Measurements from ENCODE around the gene TFF2. TPM values are rescaled to one million over a fixed set of nuclear protein-coding genes. Genes with fewer than 3 reads are reported as not detected.

The TFF2 gene
- total RNA-seq, 1 donor from 2014 or later = not detected

- no peak overlapping the region for H3K27ac ChIP-seq
- H3K4me3 ChIP-seq = no peak overlapping the region
- H3K4me1 ChIP-seq = no peaks in the 10 kb centered on the region
These were observed 25.7 kb upstream of the TFF2 start for GRCh38 chr21:42376338-42376982.

GRCh38 chr21:42375966-42376337 lies 25.2 kb upstream of the TFF2 start:
- intact Hi-C loops (cut with DNase I) = no loop called here
- TF ChIP-seq POLR2AphosphoS5 (IDR thresholded peaks at IDR 0.05; ENCODE audit: insufficient read depth in 1 of 2, low read depth in 1 of 2) (no peak), CTCF (IDR thresholded peaks at IDR 0.05) (no peak), POLR2A (IDR thresholded peaks at IDR 0.05) (no peak)
- Histone ChIP-seq H3K27ac (no peak overlapping the region), H3K4me3 (no peak overlapping the region), H3K27me3 (no peaks in the 10 kb centered on the region), H3K4me1 (no peaks in the 10 kb centered on the region), H3K36me3 (no peaks in the 10 kb centered on the region), H3K9me3 (no peaks in the 10 kb centered on the region)
- DNase-seq (ENCODE audit: extremely low spot score in 2 of 2) = no peak

More at GRCh38 chr21:42376338-42376982, 25.7 kb upstream of the TFF2 start:
- H3K9me3 ChIP-seq = no peaks in the 10 kb centered on the region
- intact Hi-C loops (cut with DNase I) = no loop called here
- H3K27me3 ChIP-seq = no peaks in the 10 kb centered on the region
- DNase-seq (ENCODE audit: extremely low spot score in 2 of 2) = no peak
- TF ChIP-seq POLR2AphosphoS5 (IDR thresholded peaks at IDR 0.05; ENCODE audit: insufficient read depth in 1 of 2, low read depth in 1 of 2) = no peak
- TF ChIP-seq CTCF (IDR thresholded peaks at IDR 0.05) = no peak
- TF ChIP-seq POLR2A (IDR thresholded peaks at IDR 0.05) = no peak
- no peaks in the 10 kb centered on the region for H3K36me3 ChIP-seq

- Histone ChIP-seq H3K9me3 (no peaks in the 10 kb centered on the region), H3K36me3 (no peaks in the 10 kb centered on the region), H3K4me3 (no peak overlapping the region), H3K4me1 (no peaks in the 10 kb centered on the region), H3K27ac (no peak overlapping the region), H3K27me3 (no peaks in the 10 kb centered on the region)
- no peak for DNase-seq (ENCODE audit: extremely low spot score in 2 of 2)
- TF ChIP-seq POLR2A (IDR thresholded peaks at IDR 0.05) (no peak), CTCF (IDR thresholded peaks at IDR 0.05) (no peak), POLR2AphosphoS5 (IDR thresholded peaks at IDR 0.05; ENCODE audit: insufficient read depth in 1 of 2, low read depth in 1 of 2) (no peak)
- intact Hi-C loops (cut with DNase I) = no loop called here
These were observed 24.7 kb upstream of the TFF2 start for GRCh38 chr21:42375506-42375905.

- intact Hi-C loops (cut with DNase I) = no loop called here
- H3K36me3 ChIP-seq = no peaks in the 10 kb centered on the region
- H3K9me3 ChIP-seq = no peaks in the 10 kb centered on the region
- DNase-seq (ENCODE audit: extremely low spot score in 2 of 2) = no peak
- TF ChIP-seq POLR2AphosphoS5 (IDR thresholded peaks at IDR 0.05; ENCODE audit: insufficient read depth in 1 of 2, low read depth in 1 of 2) (no peak), POLR2A (IDR thresholded peaks at IDR 0.05) (no peak), CTCF (IDR thresholded peaks at IDR 0.05) (no peak)
- no peak overlapping the region for H3K4me3 ChIP-seq
- no peak overlapping the region for H3K27ac ChIP-seq
- H3K4me1 ChIP-seq = no peaks in the 10 kb centered on the region
- H3K27me3 ChIP-seq = no peaks in the 10 kb centered on the region
These were observed 24.2 kb upstream of the TFF2 start for GRCh38 chr21:42374864-42375499.

- no peak for DNase-seq (ENCODE audit: extremely low spot score in 2 of 2)
- TF ChIP-seq POLR2A (IDR thresholded peaks at IDR 0.05) = no peak
- TF ChIP-seq CTCF (IDR thresholded peaks at IDR 0.05) = no peak
- Histone ChIP-seq H3K27me3 (no peaks in the 10 kb centered on the region), H3K27ac (no peak overlapping the region), H3K4me1 (no peaks in the 10 kb centered on the region), H3K9me3 (no peaks in the 10 kb centered on the region), H3K4me3 (no peak overlapping the region), H3K36me3 (no peaks in the 10 kb centered on the region)
- intact Hi-C loops (cut with DNase I) = no loop called here
These were observed 23.7 kb upstream of the TFF2 start for GRCh38 chr21:42374457-42374856.

All from vagina (tissue), 2 donors.